GM10248 (cell line): Measurements from ENCODE around the gene PBX2.

Source experiments
- CTCF ChIA-PET: fragments of 300-600 bp; sonication (Branson Sonifier 250); formaldehyde crosslinking; extraction: SDS; loops from one replicate; lab custom pipeline; 2021; ENCODE audit warnings: antibody characterized with exemption; lab: Yijun Ruan, JAX
- POLR2A ChIA-PET: fragments of 350-650 bp; sonication (Branson Sonifier 250); formaldehyde crosslinking; extraction: SDS; loops from one replicate; lab custom pipeline; 2020; ENCODE audit warnings: antibody characterized with exemption; lab: Yijun Ruan, JAX
- DNase-seq: peaks from one replicate; pipeline ENCODE4 v3.0.0; 2012; ENCODE audit errors: extremely low spot score
- TF ChIP-seq, protein P1 (sequence below): IDR thresholded peaks from 2 replicates; pipeline ENCODE4 v1.5.1; 2012; ENCODE audit warnings: mild to moderate bottlenecking, low read depth; ENCODE audit errors: extremely low read depth, missing control alignments, control extremely low read depth

Gene PBX2

GRCh38 chr6:32183030-32183429 lies 7.0 kb downstream of the PBX2 start:
- DNase-seq, result no peak
- TF ChIP-seq, protein P1, sequence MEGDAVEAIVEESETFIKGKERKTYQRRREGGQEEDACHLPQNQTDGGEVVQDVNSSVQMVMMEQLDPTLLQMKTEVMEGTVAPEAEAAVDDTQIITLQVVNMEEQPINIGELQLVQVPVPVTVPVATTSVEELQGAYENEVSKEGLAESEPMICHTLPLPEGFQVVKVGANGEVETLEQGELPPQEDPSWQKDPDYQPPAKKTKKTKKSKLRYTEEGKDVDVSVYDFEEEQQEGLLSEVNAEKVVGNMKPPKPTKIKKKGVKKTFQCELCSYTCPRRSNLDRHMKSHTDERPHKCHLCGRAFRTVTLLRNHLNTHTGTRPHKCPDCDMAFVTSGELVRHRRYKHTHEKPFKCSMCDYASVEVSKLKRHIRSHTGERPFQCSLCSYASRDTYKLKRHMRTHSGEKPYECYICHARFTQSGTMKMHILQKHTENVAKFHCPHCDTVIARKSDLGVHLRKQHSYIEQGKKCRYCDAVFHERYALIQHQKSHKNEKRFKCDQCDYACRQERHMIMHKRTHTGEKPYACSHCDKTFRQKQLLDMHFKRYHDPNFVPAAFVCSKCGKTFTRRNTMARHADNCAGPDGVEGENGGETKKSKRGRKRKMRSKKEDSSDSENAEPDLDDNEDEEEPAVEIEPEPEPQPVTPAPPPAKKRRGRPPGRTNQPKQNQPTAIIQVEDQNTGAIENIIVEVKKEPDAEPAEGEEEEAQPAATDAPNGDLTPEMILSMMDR, result no peak
- ChIA-PET CTCF (interaction anchor here (1.3 kb wide), 1 partner anchor 13 kb away, joined by 3 read pairs; no protein-coding TSS in a partner anchor), POLR2A (interaction anchor here (2.1 kb wide), 1 partner anchor 10 kb away, joined by 9 read pairs; the partner anchor contains the start of gene GPSM3)

DNA sequence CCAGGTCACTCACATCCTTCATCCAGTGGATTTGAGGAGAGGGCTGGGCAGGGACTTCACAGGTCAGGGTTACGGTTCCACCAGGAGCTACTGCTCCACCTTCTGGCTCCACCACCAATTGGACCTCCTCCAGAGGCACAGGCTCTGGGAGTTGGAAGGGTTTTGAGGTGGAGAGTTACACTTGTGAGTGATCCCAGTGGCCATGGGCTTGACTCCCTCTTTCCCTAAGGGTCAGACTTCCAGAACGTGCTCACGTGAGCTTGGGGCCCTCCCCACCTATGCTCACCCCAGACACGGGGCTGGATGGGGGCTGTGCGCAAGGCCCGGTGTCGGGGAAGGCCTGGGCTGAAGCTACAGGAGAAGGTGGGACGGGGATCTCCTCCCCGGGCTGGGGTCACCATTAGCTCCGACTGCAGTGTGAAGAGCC lies 7.4 kb downstream of the PBX2 start:
- TF ChIP-seq, protein P1, result no peak
- POLR2A ChIA-PET, result interaction anchor here (2.1 kb wide), 1 partner anchor 10 kb away, joined by 9 read pairs; the partner anchor contains the start of gene GPSM3
- no peak for DNase-seq
- CTCF ChIA-PET, result interaction anchor here (1.3 kb wide), 1 partner anchor 13 kb away, joined by 3 read pairs; no protein-coding TSS in a partner anchor

DNA sequence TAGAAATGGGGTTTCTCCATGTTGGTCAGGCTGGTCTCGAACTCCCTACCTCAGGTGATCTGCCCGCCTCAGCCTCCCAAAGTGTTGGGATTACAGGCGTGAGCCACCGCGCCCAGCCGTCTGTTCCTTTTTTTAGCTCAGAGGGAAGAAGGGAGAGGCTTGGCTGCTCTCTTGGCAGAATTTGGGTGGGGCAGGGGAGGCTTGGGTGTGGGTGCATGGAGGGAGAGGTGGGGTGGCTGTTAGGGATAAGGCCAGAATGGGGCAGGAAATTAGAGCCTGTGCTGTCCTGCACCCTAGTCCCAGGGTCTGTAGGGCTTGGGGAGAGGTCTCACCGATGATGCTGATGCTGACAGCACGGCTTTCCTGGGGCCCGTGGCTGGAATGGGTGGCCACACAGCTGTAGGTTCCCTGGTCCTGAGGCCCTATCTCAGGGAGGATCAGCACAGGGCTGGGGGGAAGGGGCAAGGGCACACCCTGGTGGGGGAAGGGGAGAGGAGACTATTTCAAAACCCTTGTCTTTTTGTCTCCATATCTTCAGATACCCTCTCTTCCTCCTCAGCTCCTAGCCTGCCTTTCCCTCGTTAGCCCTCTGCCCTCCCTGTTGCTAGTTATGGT lies 8.0 kb downstream of the PBX2 start:
- POLR2A ChIA-PET, result interaction anchor here (0.6 to 2.1 kb wide), 4 partner anchors 11 to 628 kb away, joined by 3 to 9 read pairs (median 8); partner anchors contain the start of gene GPSM3

DNA sequence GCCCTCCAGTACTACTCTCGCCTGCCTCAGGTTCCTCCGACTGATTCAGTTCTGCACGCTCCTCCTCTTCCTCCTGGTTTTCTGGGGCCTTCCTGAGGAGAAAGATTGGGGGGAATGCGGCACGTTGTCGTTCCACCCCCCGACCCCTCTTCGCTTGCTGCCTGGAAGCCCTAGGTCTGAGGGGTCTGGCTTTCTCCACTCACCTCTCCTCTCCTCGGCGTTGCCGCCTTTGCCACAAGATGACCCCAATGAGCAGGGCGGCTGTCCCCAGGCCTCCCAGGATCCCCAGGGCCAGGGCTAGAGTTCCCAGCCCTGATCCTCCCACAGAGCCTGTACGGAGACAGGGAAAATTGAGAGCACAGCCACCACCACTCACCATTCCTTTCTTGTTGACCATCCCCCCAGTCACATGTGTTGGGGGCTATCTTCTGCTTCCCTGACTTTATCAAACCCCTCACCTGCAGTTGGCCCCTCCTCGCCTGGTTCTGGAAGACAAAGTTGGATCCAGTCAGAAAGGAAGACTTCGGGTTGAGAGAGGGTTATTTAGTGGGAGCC lies 8.8 kb downstream of the PBX2 start:
- TF ChIP-seq, protein P1, result no peak
- ChIA-PET CTCF (interaction anchor here (1.4 kb wide), 1 partner anchor 14 kb away, joined by 3 read pairs; no protein-coding TSS in a partner anchor), POLR2A (interaction anchor here (2.1 kb wide), 1 partner anchor 11 kb away, joined by 9 read pairs; the partner anchor contains the start of gene GPSM3)
- no peak for DNase-seq

More for the DNA sequence above, 8.0 kb downstream of the PBX2 start:
- TF ChIP-seq, protein P1, result no peak
- no peak for DNase-seq
- CTCF ChIA-PET, result interaction anchor here (1.3 to 1.4 kb wide), 2 partner anchors 14 kb away, joined by 3 read pairs; no protein-coding TSS in a partner anchor

GRCh38 chr6:32179766-32180405 lies 10.1 kb downstream of the PBX2 start:
- TF ChIP-seq, protein P1, result no peak
- POLR2A ChIA-PET, result no interaction called here

More at GRCh38 chr6:32179766-32180405, 10.1 kb downstream of the PBX2 start:
- DNase-seq, result no peak
- CTCF ChIA-PET, result interaction anchor here (1.7 to 1.8 kb wide), 2 partner anchors 10 to 15 kb away, joined by 3 to 9 read pairs; partner anchors contain the start of gene PBX2
